Trophoblast cell (in vitro differentiated cells and primary cell): ENCODE results near the gene C10orf67.

Source experiments
- DNase-seq, 2 donors: peaks; one replicate each; pipeline ENCODE4 v3.0.0-alpha.2; 2016
- H2AFZ ChIP-seq: 2 replicates; pipeline ENCODE4 v1.6.1; 2013; ENCODE audit warnings: low read length, moderate library complexity, mild to moderate bottlenecking; ENCODE audit not compliant: insufficient read depth, poor library complexity
- H2AK5ac ChIP-seq: 2 replicates; pipeline ENCODE4 v1.6.1; 2013; ENCODE audit warnings: mild to moderate bottlenecking, low read length
- H2BK120ac ChIP-seq: 2 replicates; pipeline ENCODE4 v1.6.1; 2013; ENCODE audit warnings: low read length, mild to moderate bottlenecking, moderate library complexity; ENCODE audit not compliant: insufficient read depth, poor library complexity
- H2BK12ac ChIP-seq: 2 replicates; pipeline ENCODE4 v1.6.1; 2013; ENCODE audit warnings: mild to moderate bottlenecking, low read length, moderate library complexity
- H2BK5ac ChIP-seq: 2 replicates; pipeline ENCODE4 v1.6.1; 2013; ENCODE audit warnings: low read length, low read depth, moderate library complexity, mild to moderate bottlenecking; ENCODE audit not compliant: poor library complexity
- H3K14ac ChIP-seq: 2 replicates; pipeline ENCODE4 v1.6.1; 2013; ENCODE audit warnings: mild to moderate bottlenecking, low read length
- H3K18ac ChIP-seq: 2 replicates; pipeline ENCODE4 v1.6.1; 2013; ENCODE audit warnings: mild to moderate bottlenecking, low read length
- H3K23ac ChIP-seq: 2 replicates; pipeline ENCODE4 v1.6.1; 2013; ENCODE audit warnings: low read length
- H3K27ac ChIP-seq: 2 replicates; pipeline ENCODE4 v1.5.1; 2013; ENCODE audit warnings: low read depth, mild to moderate bottlenecking, inconsistent platforms, low read length, moderate library complexity
- H3K27me3 ChIP-seq: 2 replicates; pipeline ENCODE4 v1.6.1; 2013; ENCODE audit warnings: inconsistent platforms, mild to moderate bottlenecking, low read length, moderate library complexity; ENCODE audit not compliant: insufficient read depth
- H3K36me3 ChIP-seq, 2 experiments: 1 replicate in 1 of 2; 2 replicates in 1 of 2; pipeline ENCODE4 v1.6.1; 2013; ENCODE audit warnings: low read length in 2 of 2, mild to moderate bottlenecking in 2 of 2, moderate library complexity in 1 of 2; ENCODE audit not compliant: insufficient read depth in 2 of 2, control insufficient read depth in 1 of 2
- H3K4ac ChIP-seq: 2 replicates; pipeline ENCODE4 v1.6.1; 2013; ENCODE audit warnings: low read depth, mild to moderate bottlenecking, low read length, moderate library complexity
- H3K4me1 ChIP-seq, 2 experiments: 1 replicate in 1 of 2; 2 replicates in 1 of 2; pipeline ENCODE4 v1.6.1; 2013; ENCODE audit warnings: low read length in 2 of 2, mild to moderate bottlenecking in 2 of 2, moderate library complexity in 1 of 2; ENCODE audit not compliant: insufficient read depth in 2 of 2, control insufficient read depth in 1 of 2
- H3K4me2 ChIP-seq: 2 replicates; pipeline ENCODE4 v1.6.1; 2013; ENCODE audit warnings: inconsistent platforms, mild to moderate bottlenecking, low read length, moderate library complexity
- H3K4me3 ChIP-seq: 2 replicates; pipeline ENCODE4 v1.5.1; 2013; ENCODE audit warnings: mild to moderate bottlenecking, low read depth, low read length, inconsistent platforms
- H3K79me1 ChIP-seq: one replicate; pipeline ENCODE4 v1.6.1; 2013; ENCODE audit warnings: low read length
- H3K79me2 ChIP-seq: 2 replicates; pipeline ENCODE4 v1.6.1; 2013; ENCODE audit warnings: low read length, mild to moderate bottlenecking; ENCODE audit not compliant: control insufficient read depth, insufficient read depth, poor library complexity
- H3K9ac ChIP-seq: 2 replicates; pipeline ENCODE4 v1.6.1; 2013; ENCODE audit warnings: mild to moderate bottlenecking, low read length
- H3K9me3 ChIP-seq: 2 replicates; pipeline ENCODE4 v1.6.1; 2013; ENCODE audit warnings: low read depth, mild to moderate bottlenecking, control low read depth, inconsistent platforms, low read length; ENCODE audit not compliant: insufficient read depth
- H4K12ac ChIP-seq: 2 replicates; pipeline ENCODE4 v1.6.1; 2013; ENCODE audit warnings: low read depth, mild to moderate bottlenecking, low read length, moderate library complexity
- H4K8ac ChIP-seq: 2 replicates; pipeline ENCODE4 v1.6.1; 2013; ENCODE audit warnings: low read depth, mild to moderate bottlenecking, low read length, moderate library complexity
- H4K91ac ChIP-seq: one replicate; pipeline ENCODE4 v1.6.1; 2013; ENCODE audit warnings: low read depth, mild to moderate bottlenecking, low read length, moderate library complexity
- WGBS: extraction: QIAGEN DNeasy Blood & Tissue Kit; methylation state at CpG from one replicate; pipeline ENCODE4 v1.1.7; 2013; ENCODE audit warnings: missing lambda C conversion rate; ENCODE audit not compliant: insufficient read length, insufficient coverage; ENCODE audit errors: extremely low coverage; 5-methylcytosine and 5-hydroxymethylcytosine counted together

C10orf67 gene

GRCh38 chr10:23198940-23199767 lies 145.4 kb downstream of the C10orf67 start:
- Histone ChIP-seq H3K4me1 (peaks cover 0 to 6% of the 10 kb centered on the region in 2 experiments), H2AK5ac (no peak overlapping the region), H2BK12ac (no peak overlapping the region), H2BK120ac (no peak overlapping the region), H3K79me1 (no peaks in the 10 kb centered on the region), H4K8ac (no peak overlapping the region), H4K91ac (no peak overlapping the region), H3K4me2 (peak overlapping the region; percentile 61), H3K4me3 (peak overlapping the region; percentile 30), H3K14ac (no peak overlapping the region), H3K36me3 (no peaks in the 10 kb centered on the region), H2AFZ (no peak overlapping the region), H3K27ac (no peak overlapping the region), H3K9ac (no peak overlapping the region), H3K18ac (no peak overlapping the region), H3K23ac (no peak overlapping the region), H3K27me3 (peaks cover 90% of the 10 kb centered on the region), H4K12ac (no peak overlapping the region), H3K4ac (no peak overlapping the region), H2BK5ac (no peak overlapping the region), H3K79me2 (no peaks in the 10 kb centered on the region), H3K9me3 (peaks cover 2% of the 10 kb centered on the region)
- WGBS = no CpG with 5 or more reads among the region's 60 CpGs
- DNase-seq = peak in 1 of 2 donors; percentile 0

DNA sequence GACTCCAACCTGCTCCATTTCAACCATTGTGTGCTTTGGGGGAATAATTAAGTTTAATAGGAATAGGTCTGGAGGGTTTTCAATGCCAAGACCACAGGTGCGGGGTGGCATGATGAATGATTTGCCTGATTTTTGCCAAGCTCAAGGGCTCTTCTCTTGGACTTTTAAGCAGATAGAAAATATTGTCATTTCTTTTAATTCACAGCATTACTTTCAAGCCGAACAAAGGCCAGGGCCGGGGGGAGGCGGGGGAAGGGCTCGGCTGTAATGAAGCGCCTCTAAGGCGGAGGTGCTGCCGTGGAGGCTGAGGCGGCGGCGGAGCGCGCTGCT lies 146.0 kb downstream of the C10orf67 start:
- H2BK120ac ChIP-seq = no peak overlapping the region
- no peak overlapping the region for H3K27ac ChIP-seq
- H2AFZ ChIP-seq = no peak overlapping the region
- H3K9me3 ChIP-seq = peaks cover 2% of the 10 kb centered on the region
- H3K23ac ChIP-seq = no peak overlapping the region
- DNase-seq = peak in 1 of 2 donors; percentile 1
- no peak overlapping the region for H2BK5ac ChIP-seq
- H3K27me3 ChIP-seq = peaks cover 86% of the 10 kb centered on the region
- no peak overlapping the region for H3K14ac ChIP-seq
- peak overlapping the region; percentile 30 for H3K4me3 ChIP-seq
- WGBS = no CpG with 5 or more reads among the region's 13 CpGs
- peak overlapping the region; percentile 61 for H3K4me2 ChIP-seq
- H4K8ac ChIP-seq = no peak overlapping the region
- H3K36me3 ChIP-seq = no peaks in the 10 kb centered on the region
- H4K12ac ChIP-seq = no peak overlapping the region
- H2AK5ac ChIP-seq = no peak overlapping the region
- H3K4me1 ChIP-seq = peaks cover 0 to 6% of the 10 kb centered on the region in 2 experiments
- no peaks in the 10 kb centered on the region for H3K79me2 ChIP-seq
- H3K18ac ChIP-seq = no peak overlapping the region
- no peaks in the 10 kb centered on the region for H3K79me1 ChIP-seq
- no peak overlapping the region for H3K9ac ChIP-seq
- H2BK12ac ChIP-seq = no peak overlapping the region
- no peak overlapping the region for H4K91ac ChIP-seq
- no peak overlapping the region for H3K4ac ChIP-seq

DNA sequence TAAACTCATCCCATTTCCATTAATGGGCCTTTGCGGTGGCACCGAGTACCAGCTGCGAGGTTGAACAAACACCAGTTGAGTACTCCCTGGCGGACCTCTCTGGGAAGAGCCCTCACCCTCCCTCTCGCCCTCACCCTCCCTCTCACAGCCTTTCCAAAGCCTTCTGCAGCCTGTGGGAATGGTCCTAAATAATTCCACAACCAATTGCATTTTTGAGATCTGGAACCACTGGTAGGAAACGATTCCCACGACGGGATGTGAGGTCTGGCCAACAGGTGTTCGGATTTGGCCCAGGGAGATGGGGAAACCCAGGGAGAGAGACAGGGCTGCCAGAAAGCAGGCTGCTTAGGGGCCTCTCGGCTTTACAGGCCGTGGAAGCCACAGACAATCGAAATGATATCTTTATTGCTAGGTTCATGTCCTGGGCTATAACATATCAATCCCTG lies 147.2 kb downstream of the C10orf67 start:
- Histone ChIP-seq H3K4me3 (no peak overlapping the region), H2BK5ac (no peak overlapping the region), H3K79me1 (no peaks in the 10 kb centered on the region), H3K14ac (no peak overlapping the region), H2BK120ac (no peak overlapping the region), H2AK5ac (no peak overlapping the region), H2BK12ac (no peak overlapping the region), H4K12ac (no peak overlapping the region), H3K9me3 (peaks cover 5% of the 10 kb centered on the region), H3K23ac (no peak overlapping the region), H3K9ac (no peak overlapping the region), H2AFZ (no peak overlapping the region), H4K8ac (no peak overlapping the region), H3K4me1 (peaks cover 2 to 11% of the 10 kb centered on the region in 2 experiments), H3K27ac (no peak overlapping the region), H3K4ac (no peak overlapping the region), H4K91ac (no peak overlapping the region), H3K36me3 (no peaks in the 10 kb centered on the region), H3K27me3 (peaks cover 88% of the 10 kb centered on the region), H3K79me2 (no peaks in the 10 kb centered on the region), H3K4me2 (no peak overlapping the region), H3K18ac (no peak overlapping the region)
- no CpG with 5 or more reads among the region's 12 CpGs for WGBS
- DNase-seq = no peak

- Histone ChIP-seq H2BK12ac (no peak overlapping the region), H3K9ac (no peak overlapping the region), H3K4ac (no peak overlapping the region), H3K4me3 (no peak overlapping the region), H3K36me3 (no peaks in the 10 kb centered on the region), H3K23ac (no peak overlapping the region), H3K14ac (no peak overlapping the region), H3K79me1 (no peaks in the 10 kb centered on the region), H3K4me1 (peaks cover 2 to 12% of the 10 kb centered on the region in 2 experiments), H2AK5ac (no peak overlapping the region), H3K27me3 (peaks cover 89% of the 10 kb centered on the region), H3K27ac (no peak overlapping the region), H3K79me2 (no peaks in the 10 kb centered on the region), H2BK120ac (no peak overlapping the region), H3K9me3 (peaks cover 9% of the 10 kb centered on the region), H3K4me2 (no peak overlapping the region), H4K91ac (no peak overlapping the region), H3K18ac (no peak overlapping the region), H4K12ac (no peak overlapping the region), H2BK5ac (no peak overlapping the region), H4K8ac (no peak overlapping the region), H2AFZ (no peak overlapping the region)
- DNase-seq = no peak
- WGBS = no CpG with 5 or more reads among the region's 3 CpGs
These were observed 147.7 kb downstream of the C10orf67 start for GRCh38 chr10:23196915-23197314.
